ENCODE measurements around the gene GZMH. TPM values are rescaled to one million over a fixed set of nuclear protein-coding genes. Genes with fewer than 3 reads are reported as not detected.
"Not testable (repeated sequence)": the region's sequence is repeated elsewhere in the genome, so short reads cannot be mapped to it uniquely, and the experiment has no call there.

The GZMH gene, protein sequence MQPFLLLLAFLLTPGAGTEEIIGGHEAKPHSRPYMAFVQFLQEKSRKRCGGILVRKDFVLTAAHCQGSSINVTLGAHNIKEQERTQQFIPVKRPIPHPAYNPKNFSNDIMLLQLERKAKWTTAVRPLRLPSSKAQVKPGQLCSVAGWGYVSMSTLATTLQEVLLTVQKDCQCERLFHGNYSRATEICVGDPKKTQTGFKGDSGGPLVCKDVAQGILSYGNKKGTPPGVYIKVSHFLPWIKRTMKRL
- total RNA-seq = not detected in 2 replicates

DNA sequence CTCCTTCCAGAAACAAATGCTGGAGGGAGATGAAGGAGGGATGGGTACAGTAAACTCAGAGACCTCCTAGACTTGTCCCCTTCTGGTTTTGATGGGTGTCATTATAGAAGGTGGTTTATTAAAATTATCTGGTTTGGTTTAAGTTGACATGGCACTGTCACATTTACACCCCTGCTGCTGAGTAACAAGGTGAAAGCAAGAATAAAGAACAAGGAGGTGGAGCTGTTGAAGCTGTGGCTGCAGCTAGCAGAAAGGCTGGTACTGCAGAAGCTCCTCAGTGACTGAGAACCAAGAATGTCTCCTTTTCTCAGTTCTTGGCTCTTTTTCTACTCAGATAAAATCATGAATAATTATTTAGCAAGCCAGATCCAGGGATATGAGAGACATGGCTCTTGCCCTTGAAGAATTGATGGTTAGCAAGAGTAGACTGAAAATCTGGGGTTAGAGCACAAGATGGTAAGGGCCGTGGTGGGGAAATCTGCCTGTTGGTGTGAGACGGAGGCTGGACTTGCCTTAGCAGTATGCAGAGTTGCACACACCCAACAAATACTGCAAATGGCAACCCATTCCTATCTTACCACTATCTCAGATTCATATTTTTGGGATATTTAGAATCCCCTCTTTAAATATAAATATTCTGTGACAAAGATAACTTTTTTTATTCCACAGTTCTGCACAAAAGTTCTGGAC lies at the start of gene GZMH:
Gene GZMH (minus strand): TSS at position 31 of the 690 bp plus-strand sequence. CDS start 72 bp downstream, outside the sequence.
- no peak for DNase-seq (ENCODE audit: low read depth, low spot score)

- not testable (repeated sequence) for DNase-seq (ENCODE audit: low read depth, low spot score)
These were observed 38.9 kb upstream of the GZMH start for GRCh38 chr14:24648361-24648760.

DNA sequence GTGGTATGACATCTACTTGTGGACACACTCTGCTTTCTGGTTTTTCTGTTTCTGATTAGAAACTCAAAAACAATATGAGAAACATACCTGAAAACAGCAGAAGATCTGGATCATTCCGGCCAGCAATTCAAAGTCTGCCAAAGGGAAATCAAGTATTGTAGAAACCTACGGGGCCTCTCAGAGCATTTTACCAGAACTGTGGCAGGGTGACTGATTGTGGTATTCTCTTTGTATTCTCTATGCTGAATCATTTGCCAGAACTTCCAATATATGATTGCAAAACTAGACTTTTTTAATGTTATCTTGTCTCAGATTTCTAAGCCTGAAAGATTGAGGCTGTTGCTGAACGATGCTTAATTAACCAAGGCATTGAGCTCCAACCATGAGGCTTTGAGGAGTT lies 30.4 kb upstream of the GZMH start:
- no peak for DNase-seq (ENCODE audit: low read depth, low spot score)

DNA sequence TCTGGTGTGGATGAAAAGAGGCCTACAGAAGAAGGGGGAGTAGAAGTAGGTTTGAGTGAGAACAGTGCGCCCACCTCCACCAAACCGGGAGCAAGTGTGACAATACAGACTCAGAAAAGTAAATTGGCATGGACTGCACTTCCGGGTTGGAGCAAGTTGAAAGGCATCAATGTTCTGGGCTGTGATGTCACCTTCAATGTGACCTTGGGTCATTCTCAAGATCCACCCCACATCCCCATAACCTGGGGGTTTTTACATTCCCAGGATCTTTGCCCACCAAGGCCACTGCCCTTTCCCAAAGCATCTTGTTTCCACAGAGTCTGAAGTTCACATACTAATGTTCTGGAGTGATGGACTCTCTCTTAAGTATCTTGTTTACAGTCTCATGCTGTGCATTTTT lies 29.8 kb upstream of the GZMH start:
- no peak for DNase-seq (ENCODE audit: low read depth, low spot score)

GRCh38 chr14:24634158-24634557 lies 24.7 kb upstream of the GZMH start, which contains the start of gene GZMB:
Gene GZMB, minus strand, starts transcription at chr14:24634190. Its CDS starts 30 bp downstream, at chr14:24634160.
- no peak for DNase-seq (ENCODE audit: low read depth, low spot score)

DNA sequence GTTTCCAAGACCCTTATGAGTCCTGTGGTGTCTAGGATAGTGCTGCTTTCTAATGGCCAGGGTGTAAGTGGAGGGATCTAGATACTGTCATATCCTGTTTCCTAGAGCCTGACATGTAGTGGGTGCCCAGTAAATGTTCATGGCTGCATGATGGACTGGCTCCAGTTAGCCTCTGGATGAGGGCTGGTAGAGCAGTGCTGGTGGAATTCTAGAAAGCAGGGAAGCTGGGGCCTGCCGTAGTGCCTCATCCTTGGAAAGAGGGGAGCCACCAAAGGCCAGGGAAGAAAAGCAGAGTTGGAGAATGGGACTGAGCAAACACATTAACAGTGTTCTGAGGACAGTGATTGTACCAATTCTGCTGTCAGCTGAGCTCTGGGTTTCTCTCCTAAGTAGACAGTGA lies 23.9 kb upstream of the GZMH start:
- DNase-seq (ENCODE audit: low read depth, low spot score) = no peak

DNA sequence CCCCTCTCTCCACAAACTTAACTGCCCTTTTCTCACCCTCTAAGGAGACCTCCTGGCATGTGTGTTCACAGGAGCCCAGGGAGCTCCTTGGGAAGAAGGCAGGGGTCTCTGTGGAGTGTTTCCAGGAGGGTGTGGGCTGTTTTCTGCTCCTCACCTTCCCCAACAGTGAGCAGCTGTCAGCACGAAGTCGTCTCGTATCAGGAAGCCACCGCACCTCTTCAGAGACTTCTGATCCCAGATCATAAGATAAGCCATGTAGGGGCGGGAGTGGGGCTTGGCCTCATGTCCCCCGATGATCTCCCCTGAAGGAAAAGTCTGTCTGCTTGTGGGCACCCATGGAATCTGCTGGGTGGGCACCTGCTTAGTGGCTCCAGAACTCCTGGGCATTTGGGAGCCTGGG lies 23.3 kb upstream of the GZMH start:
- no peak for DNase-seq (ENCODE audit: low read depth, low spot score)

GRCh38 chr14:24632336-24632735 lies 22.9 kb upstream of the GZMH start:
- no peak for DNase-seq (ENCODE audit: low read depth, low spot score)

GRCh38 chr14:24631749-24632335 lies 22.4 kb upstream of the GZMH start:
- DNase-seq (ENCODE audit: low read depth, low spot score) = no peak

DNA sequence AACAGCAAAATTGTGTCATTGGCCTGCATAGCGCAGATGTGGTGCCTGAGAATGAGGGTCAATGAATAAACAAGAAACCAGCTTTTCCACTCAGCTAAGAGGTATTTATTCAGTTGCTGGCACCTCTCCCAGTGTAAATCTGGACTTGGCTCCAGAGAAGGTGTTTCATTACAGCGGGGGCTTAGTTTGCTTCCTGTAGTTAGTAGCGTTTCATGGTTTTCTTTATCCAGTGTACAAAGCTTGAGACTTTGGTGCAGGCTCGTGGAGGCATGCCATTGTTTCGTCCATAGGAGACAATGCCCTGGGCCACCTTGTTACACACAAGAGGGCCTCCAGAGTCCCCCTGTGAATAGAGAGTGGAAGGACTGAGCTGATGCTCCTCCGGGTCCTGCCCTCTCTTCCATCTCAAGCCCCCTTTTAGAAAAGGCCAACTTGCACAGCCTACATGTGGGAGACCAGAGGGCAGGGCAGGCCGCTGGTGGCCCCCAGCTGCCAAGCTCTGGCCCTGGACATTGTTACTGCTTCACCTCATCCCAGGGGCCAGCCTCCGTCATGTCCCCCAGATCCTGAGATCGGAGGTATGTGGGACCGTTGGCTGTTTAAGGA lies 21.5 kb upstream of the GZMH start:
- DNase-seq (ENCODE audit: low read depth, low spot score) = no peak

DNA sequence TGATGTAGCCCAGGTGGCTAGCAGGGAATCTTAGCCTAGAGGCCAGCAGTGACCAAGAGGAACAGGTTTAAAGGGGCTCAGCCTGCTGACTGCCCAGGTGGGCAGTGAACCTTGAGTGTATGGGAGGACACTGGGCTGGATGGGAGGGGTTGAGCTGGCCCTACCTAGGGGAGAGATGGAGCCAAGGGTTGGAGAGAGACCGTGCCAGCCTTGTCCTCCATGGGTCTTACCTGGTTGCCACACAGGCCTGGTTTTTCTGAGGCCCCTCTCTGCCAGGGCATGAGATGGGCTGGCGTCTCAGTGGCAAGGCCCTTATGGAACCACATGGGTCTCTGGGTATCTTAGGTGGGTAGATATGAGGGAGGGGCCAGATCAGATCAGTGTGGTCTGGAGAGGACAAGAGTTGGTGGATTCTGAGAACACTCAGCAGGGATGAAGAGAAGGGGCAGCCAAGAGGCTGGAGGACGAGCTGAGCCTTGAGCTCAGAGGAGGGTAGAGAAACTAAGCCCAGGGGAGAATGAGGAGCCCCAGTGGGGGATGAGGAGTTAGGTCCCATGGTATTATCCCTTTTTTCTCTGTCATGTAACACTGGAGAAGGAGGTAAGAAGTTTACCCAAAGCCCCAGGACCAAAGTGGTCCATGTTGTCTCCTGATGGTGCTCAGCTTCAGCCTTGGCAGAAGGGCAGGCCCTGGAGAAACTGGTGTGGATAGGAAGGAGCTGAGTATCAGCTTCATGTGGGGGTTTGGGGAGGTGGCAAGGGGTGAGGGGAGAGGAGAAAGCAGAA lies 20.8 kb upstream of the GZMH start:
- DNase-seq (ENCODE audit: low read depth, low spot score) = no peak

DNA sequence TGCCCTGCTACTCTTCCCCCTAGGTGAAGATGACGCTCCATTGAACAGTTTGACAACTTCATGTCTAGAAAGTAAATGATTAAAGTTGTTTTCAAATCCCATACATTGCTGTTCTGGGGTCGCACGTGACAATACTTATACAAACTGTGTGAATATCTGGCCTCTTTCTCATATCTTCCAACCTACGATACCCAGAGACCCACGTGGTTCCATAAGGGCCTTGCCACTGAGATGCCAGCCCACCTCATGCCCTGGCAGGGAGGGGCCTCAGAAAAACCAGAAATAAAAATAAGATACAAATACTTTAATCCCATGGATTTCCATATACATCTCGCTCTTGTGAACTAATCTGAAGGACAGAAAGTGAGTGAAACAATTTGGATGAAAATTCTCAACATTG lies 20.0 kb upstream of the GZMH start:
- DNase-seq (ENCODE audit: low read depth, low spot score) = no peak

DNA sequence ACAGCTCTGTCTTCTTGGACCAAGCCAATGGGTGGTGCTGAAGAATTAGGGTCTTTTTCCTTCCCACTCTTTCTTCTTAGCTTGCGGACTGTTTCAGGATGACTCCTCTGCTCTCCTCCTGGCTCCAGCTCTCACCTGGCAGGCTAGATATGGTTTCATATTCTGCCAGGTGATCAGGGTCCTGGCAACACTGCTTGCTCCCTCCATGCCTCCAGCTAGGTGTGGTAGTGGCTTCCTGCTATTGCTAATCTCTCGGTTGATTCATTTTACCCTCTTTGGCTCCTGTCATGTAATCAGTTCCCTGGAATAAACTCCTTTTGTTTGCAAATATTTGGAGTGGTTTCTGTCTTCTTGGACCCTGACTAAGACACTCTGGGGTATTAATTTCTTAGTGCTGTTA lies 4.3 kb upstream of the GZMH start:
- DNase-seq (ENCODE audit: low read depth, low spot score) = no peak

DNA sequence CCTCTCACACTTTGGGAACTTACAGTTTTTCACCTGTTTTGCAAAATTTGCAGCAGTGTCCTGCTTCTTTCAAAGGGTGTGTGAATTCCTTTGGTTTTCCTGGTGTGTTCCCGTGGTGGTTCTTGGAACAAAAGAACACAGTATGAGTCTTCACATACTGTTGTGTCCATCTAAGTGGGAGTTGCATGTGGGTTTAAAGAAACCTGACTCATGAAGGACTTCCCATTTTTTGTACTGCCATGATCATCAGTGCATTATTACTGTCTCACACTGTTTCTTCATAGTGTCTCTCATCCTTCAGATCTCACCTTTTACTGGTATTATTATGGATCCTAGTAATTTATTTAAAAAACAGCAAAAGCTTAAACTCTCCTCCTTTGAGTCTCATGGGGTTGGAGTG lies 3.8 kb upstream of the GZMH start:
- DNase-seq (ENCODE audit: low read depth, low spot score) = no peak

DNA sequence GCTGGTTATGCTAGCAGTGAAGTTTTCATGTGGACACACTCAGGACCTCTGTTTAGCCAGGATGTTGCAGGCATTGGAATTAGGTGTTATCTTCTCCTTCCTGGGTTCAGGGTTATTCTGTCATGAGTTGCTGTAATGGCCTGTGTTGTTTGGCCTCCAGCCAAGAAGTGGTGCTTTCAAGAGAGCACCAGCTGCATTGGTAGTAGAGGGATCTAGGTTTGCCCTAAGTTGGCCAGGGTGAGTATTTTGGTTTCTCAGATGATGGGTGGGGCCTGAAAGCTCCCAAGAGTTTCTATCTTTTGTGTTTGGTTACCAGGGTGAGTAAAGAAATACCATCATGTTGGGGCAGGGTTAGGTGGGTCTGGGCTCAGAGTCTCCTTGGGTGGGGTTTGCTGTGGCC lies 2.7 kb upstream of the GZMH start:
- no peak for DNase-seq (ENCODE audit: low read depth, low spot score)

- DNase-seq (ENCODE audit: low read depth, low spot score) = no peak
These were observed 1.6 kb downstream of the GZMH start for GRCh38 chr14:24607635-24608514.

DNA sequence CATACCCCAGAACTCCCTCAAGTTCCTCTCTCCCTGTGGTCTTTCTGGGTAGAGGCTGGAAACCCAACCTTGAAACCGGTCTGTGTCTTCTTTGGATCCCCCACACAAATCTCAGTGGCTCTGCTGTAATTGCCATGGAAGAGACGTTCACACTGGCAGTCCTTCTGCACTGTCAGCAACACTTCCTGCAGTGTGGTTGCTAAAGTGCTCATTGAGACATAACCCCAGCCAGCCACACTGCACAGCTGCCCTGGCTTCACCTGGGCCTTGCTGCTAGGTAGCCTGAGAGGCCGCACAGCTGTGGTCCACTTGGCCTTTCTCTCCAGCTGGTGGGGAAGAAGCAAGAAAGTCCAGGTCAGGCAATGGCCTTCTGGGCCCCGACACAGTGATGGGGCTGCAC lies 2.4 kb downstream of the GZMH start:
- DNase-seq (ENCODE audit: low read depth, low spot score) = no peak

- DNase-seq (ENCODE audit: low read depth, low spot score) = no peak
These were observed 3.2 kb downstream of the GZMH start for GRCh38 chr14:24606297-24606696.

DNA sequence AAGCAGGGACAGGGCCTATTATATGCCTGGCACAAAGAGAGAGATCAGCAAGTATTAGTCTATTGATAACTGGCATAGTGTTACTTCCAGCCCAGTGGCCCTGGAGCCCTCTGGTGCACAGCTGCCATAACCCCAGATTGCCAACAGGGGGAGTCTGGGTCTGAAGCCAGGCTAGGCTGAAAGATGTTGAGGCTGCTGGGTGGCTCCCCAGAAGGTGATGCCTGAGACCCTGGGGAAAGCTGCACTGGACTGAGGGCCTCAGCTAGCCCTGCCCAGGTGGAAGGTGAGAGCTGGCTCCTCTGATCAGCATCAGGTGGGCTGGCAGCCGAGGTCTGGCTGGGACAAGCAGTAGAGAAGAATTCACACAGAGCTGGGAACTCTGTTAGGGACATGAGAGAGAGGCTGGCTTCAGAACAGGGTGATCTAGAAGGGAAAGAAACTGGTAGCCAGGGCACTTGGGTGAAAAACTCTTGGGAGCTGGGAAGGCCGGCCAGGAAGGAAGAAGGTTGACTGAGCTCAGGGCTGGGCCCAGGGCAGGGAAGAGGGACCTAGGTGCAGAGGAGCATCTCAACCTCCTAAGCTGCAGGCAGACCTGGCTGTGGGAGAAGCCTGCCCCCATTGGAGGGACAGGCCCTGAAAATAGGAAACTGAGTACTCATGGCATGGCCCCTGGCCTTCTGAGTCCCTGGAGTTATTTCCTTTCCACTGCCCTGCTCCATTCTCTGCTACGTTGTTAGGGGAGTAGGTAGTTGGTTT lies 3.9 kb downstream of the GZMH start:
- no peak for DNase-seq (ENCODE audit: low read depth, low spot score)

- DNase-seq (ENCODE audit: low read depth, low spot score) = no peak
These were observed 12.1 kb downstream of the GZMH start for GRCh38 chr14:24597403-24597802.
